ACHN (cell line): ENCODE results near the gene DNAJC6.
A peak's percentile ranks its signal among the peaks of the same experiment; 100 is the strongest.
"Not testable (repeated sequence)": the region's sequence is repeated elsewhere in the genome, so short reads cannot be mapped to it uniquely, and the experiment has no call there.

ENCODE experiments used
- DNase-seq: peaks from one replicate; pipeline ENCODE4 v3.0.0-alpha.2; 2015
- in situ Hi-C: cut with HindIII; loops from 2 replicates; pipeline ENCODE4 v1.10.0; 2017; ENCODE audit warnings: low sequenced_read_pairs, low pct_ligation_motif_present, low pct_unique_long_range_greater_than_20kb

Gene DNAJC6

GRCh38 chr1:65289449-65289848, 19.9 kb upstream of the DNAJC6 start:
- no peak for DNase-seq
- in situ Hi-C loops = no loop called here

GRCh38 chr1:65291818-65292217, 17.5 kb upstream of the DNAJC6 start:
- in situ Hi-C loops, DNase-seq: not testable (repeated sequence)

- in situ Hi-C loops = no loop called here
Observed at GRCh38 chr1:65292861-65293593, 16.3 kb upstream of the DNAJC6 start.

GRCh38 chr1:65297706-65298105, 11.6 kb upstream of the DNAJC6 start:
- in situ Hi-C loops = no loop called here
- no peak for DNase-seq

More at GRCh38 chr1:65292861-65293593, 16.3 kb upstream of the DNAJC6 start:
- DNase-seq = no peak

GRCh38 chr1:65299328-65299727, 10.0 kb upstream of the DNAJC6 start:
- in situ Hi-C loops = no loop called here

GRCh38 chr1:65308781-65309303, 501 bp upstream of the DNAJC6 start:
- DNase-seq = no peak
- in situ Hi-C loops = no loop called here

More at GRCh38 chr1:65299328-65299727, 10.0 kb upstream of the DNAJC6 start:
- no peak for DNase-seq

GRCh38 chr1:65310078-65310587, 790 bp downstream of the DNAJC6 start:
- in situ Hi-C loops = no loop called here
- DNase-seq = peak; percentile 40

- DNase-seq = no peak
Observed at GRCh38 chr1:65311760-65312159, 2.4 kb downstream of the DNAJC6 start.

GRCh38 chr1:65316233-65316632, 6.9 kb downstream of the DNAJC6 start:
- DNase-seq = no peak
- in situ Hi-C loops = no loop called here

More at GRCh38 chr1:65311760-65312159, 2.4 kb downstream of the DNAJC6 start:
- in situ Hi-C loops = no loop called here

- in situ Hi-C loops = no loop called here
- DNase-seq = no peak
Observed at GRCh38 chr1:65317866-65318653, 8.7 kb downstream of the DNAJC6 start.

- in situ Hi-C loops = no loop called here
- no peak for DNase-seq
Observed at GRCh38 chr1:65319141-65319540, 9.8 kb downstream of the DNAJC6 start.

- in situ Hi-C loops = no loop called here
- DNase-seq = no peak
Observed at GRCh38 chr1:65319754-65320153, 10.4 kb downstream of the DNAJC6 start.

- in situ Hi-C loops = no loop called here
- no peak for DNase-seq
Observed at GRCh38 chr1:65321879-65322278, 12.5 kb downstream of the DNAJC6 start.

GRCh38 chr1:65323246-65323645, 13.9 kb downstream of the DNAJC6 start:
- no peak for DNase-seq
- in situ Hi-C loops = no loop called here

- no peak for DNase-seq
- in situ Hi-C loops = no loop called here
Observed at GRCh38 chr1:65330021-65330420, 20.7 kb downstream of the DNAJC6 start.

- in situ Hi-C loops = no loop called here
Observed at GRCh38 chr1:65330822-65331221, 21.5 kb downstream of the DNAJC6 start.

GRCh38 chr1:65332821-65333220, 23.5 kb downstream of the DNAJC6 start:
- DNase-seq = no peak
- in situ Hi-C loops = no loop called here

More at GRCh38 chr1:65330822-65331221, 21.5 kb downstream of the DNAJC6 start:
- DNase-seq = no peak

- no peak for DNase-seq
- in situ Hi-C loops = no loop called here
Observed at GRCh38 chr1:65334081-65334480, 24.7 kb downstream of the DNAJC6 start.

GRCh38 chr1:65339866-65340468, 30.6 kb downstream of the DNAJC6 start:
- peak; percentile 10 for DNase-seq
- in situ Hi-C loops = no loop called here
